ENCODE results near the gene FNDC3B.

GRCh38 chr3:172020763-172021162 is 18.6 kb upstream of the FNDC3B start:
- no peak for TF ChIP-seq POLR2A (IDR thresholded peaks at IDR 0.05)
- TF ChIP-seq CTCF (IDR thresholded peaks at IDR 0.05): no peak

Measured in testis (tissue), 2 donors.